Endothelial cell of umbilical vein (primary cell): Measurements from ENCODE around the gene ALKBH8. TPM values are rescaled to one million over a fixed set of nuclear protein-coding genes. Genes with fewer than 3 reads are reported as not detected.

Experiments used
- BruUV-seq: library from RNA; stranded (reverse); fragments of 400-500 nt; replicated peaks from 2 replicates; lab custom pipeline; 2021; lab: Mats Ljungman, UMichigan
- CTCF ChIA-PET: fragments of 300-600, 350-600 bp; sonication (Branson Sonifier 250); formaldehyde crosslinking; loops from one replicate; lab custom pipeline; 2021; ENCODE audit warnings: antibody characterized with exemption, inconsistent platforms; lab: Charles Lee
- POLR2A ChIA-PET: fragments of 300-600, 350-600 bp; sonication (Branson Sonifier 250); formaldehyde crosslinking; loops from one replicate; lab custom pipeline; 2021; ENCODE audit warnings: antibody characterized with exemption, inconsistent platforms; lab: Charles Lee
- DNase-seq: peaks from one replicate; pipeline ENCODE4 v3.0.0-alpha.2; 2011; ENCODE audit warnings: low read depth, low spot score
- FAIRE-seq: peaks from 2 replicates; lab custom pipeline; 2011; peaks lifted over from hg19 to GRCh38; lab: Jason Lieb, UNC
- H2AFZ ChIP-seq: 2 replicates; pipeline ENCODE4 v1.6.0; 2012; ENCODE audit warnings: low read depth, low read length, control low read depth, inconsistent platforms
- H3K27ac ChIP-seq: 2 replicates; pipeline ENCODE4 v1.5.1; 2011; ENCODE audit warnings: low read depth, mild to moderate bottlenecking, control low read depth, low read length, moderate library complexity; ENCODE audit not compliant: insufficient read depth
- H3K27me3 ChIP-seq, 2 experiments: 2 replicates each; pipeline versions ENCODE4 v1.6.0 to v1.6.1; 2011; ENCODE audit warnings: low read length in 2 of 2, mixed read lengths in 1 of 2; ENCODE audit not compliant: control insufficient read depth in 2 of 2, insufficient read depth in 2 of 2
- H3K36me3 ChIP-seq, 2 experiments: 2 replicates in 1 of 2; 3 replicates in 1 of 2; pipeline ENCODE4 v1.5.1; 2011; ENCODE audit warnings: low read length in 2 of 2, mild to moderate bottlenecking in 1 of 2, moderate library complexity in 1 of 2; ENCODE audit not compliant: control insufficient read depth in 2 of 2, insufficient read depth in 2 of 2; ENCODE audit errors: extremely low read depth in 1 of 2
- H3K4me1 ChIP-seq: 3 replicates; pipeline ENCODE4 v1.5.1; 2011; ENCODE audit warnings: mild to moderate bottlenecking, low read length; ENCODE audit not compliant: control insufficient read depth, insufficient read depth; ENCODE audit errors: extremely low read depth
- H3K4me2 ChIP-seq: 2 replicates; pipeline ENCODE4 v1.6.1; 2011; ENCODE audit warnings: low read length, control low read depth, mixed read lengths; ENCODE audit not compliant: insufficient read depth
- H3K4me3 ChIP-seq, 3 experiments: fragments of 200-600 bp in 1 of 3; sonication (generic), shearing (Covaris generic) in 1 of 3; replicated peaks in 1 of 3; 2 replicates each; pipeline ENCODE4 v1.5.1; 2011 to 2016; ENCODE audit warnings: control low read depth in 3 of 3, low read length in 3 of 3, mild to moderate bottlenecking in 2 of 3, inconsistent platforms in 1 of 3, low read depth in 1 of 3, moderate library complexity in 1 of 3; ENCODE audit not compliant: insufficient read depth in 1 of 3
- H3K79me2 ChIP-seq: 2 replicates; pipeline ENCODE4 v1.6.0; 2012; ENCODE audit warnings: low read length, inconsistent platforms; ENCODE audit not compliant: control insufficient read depth, insufficient read depth
- H3K9ac ChIP-seq: replicated peaks from 2 replicates; pipeline ENCODE3; 2011; ENCODE audit warnings: low read length, control low read depth; ENCODE audit not compliant: insufficient read depth; ENCODE audit errors: extremely low read depth
- H3K9me1 ChIP-seq: replicated peaks from 3 replicates; pipeline ENCODE4 v1.6.0; 2011; ENCODE audit warnings: mild to moderate bottlenecking, low read length; ENCODE audit not compliant: control insufficient read depth, insufficient read depth; ENCODE audit errors: extremely low read depth
- H3K9me3 ChIP-seq: replicated peaks from 2 replicates; pipeline ENCODE4 v1.5.1; 2012; ENCODE audit warnings: low read length, inconsistent platforms; ENCODE audit not compliant: control insufficient read depth, insufficient read depth
- H4K20me1 ChIP-seq: replicated peaks from 2 replicates; pipeline ENCODE3; 2011; ENCODE audit warnings: mild to moderate bottlenecking, low read length; ENCODE audit not compliant: control insufficient read depth, insufficient read depth; ENCODE audit errors: extremely low read depth
- CTCF ChIP-seq, 2 donors: IDR thresholded peaks; 1 replicate in 1 of 2; 2 replicates in 1 of 2; pipeline ENCODE4 v1.5.1; 2011; ENCODE audit warnings: low read length in 2 of 2, mild to moderate bottlenecking in 2 of 2, moderate library complexity in 2 of 2, control low read depth in 1 of 2, inconsistent platforms in 1 of 2, low read depth in 1 of 2; ENCODE audit not compliant: insufficient read depth in 1 of 2; ENCODE audit errors: extremely low read depth in 1 of 2
- EZH2 ChIP-seq: IDR thresholded peaks from 2 replicates; pipeline ENCODE4 v1.6.1; 2012; ENCODE audit warnings: borderline replicate concordance, low read depth, mild to moderate bottlenecking, moderate library complexity, low read length, inconsistent platforms; ENCODE audit not compliant: severe bottlenecking
- FOS ChIP-seq: IDR thresholded peaks from 2 replicates; pipeline ENCODE4 v1.6.1; 2011; ENCODE audit warnings: mild to moderate bottlenecking, low read length, moderate library complexity, borderline replicate concordance; ENCODE audit not compliant: insufficient read depth
- GATA2 ChIP-seq: IDR thresholded peaks from 2 replicates; pipeline ENCODE4 v1.7.0; 2011; ENCODE audit warnings: low read depth, mild to moderate bottlenecking, moderate library complexity, mixed read lengths, low read length; ENCODE audit not compliant: insufficient read length, insufficient read depth
- JUN ChIP-seq: IDR thresholded peaks from 2 replicates; pipeline ENCODE4 v1.6.1; 2011; ENCODE audit warnings: borderline replicate concordance, low read depth; ENCODE audit not compliant: insufficient read length, insufficient read depth
- MAX ChIP-seq: IDR thresholded peaks from 2 replicates; pipeline ENCODE4 v1.6.1; 2011; ENCODE audit not compliant: insufficient read depth, insufficient read length
- MYC ChIP-seq: IDR thresholded peaks from one replicate; pipeline ENCODE4 v1.6.1; 2011; ENCODE audit warnings: mild to moderate bottlenecking, low read depth, low read length
- POLR2A ChIP-seq: IDR thresholded peaks from 2 replicates; pipeline ENCODE4 v1.6.1; 2012; ENCODE audit warnings: low read depth, mild to moderate bottlenecking, control low read depth, low read length
- POLR2AphosphoS5 ChIP-seq: IDR thresholded peaks from 2 replicates; pipeline ENCODE4 v1.6.1; 2012; ENCODE audit warnings: low read depth, mild to moderate bottlenecking, control low read depth, low read length, moderate library complexity; ENCODE audit not compliant: insufficient read depth
- dilution Hi-C: fragments of 300-500 bp; cut with MboI; formaldehyde crosslinking; loops from one replicate; pipeline ENCODE4 v1.15.0; 2019; ENCODE audit warnings: low sequenced_read_pairs; ENCODE audit not compliant: extremely low pct_ligation_motif_present
- intact Hi-C: fragments of 100-400 bp; cut with micrococcal nuclease; formaldehyde crosslinking; loops from one replicate; pipeline ENCODE4 v1.10.0; 2022
- polyA plus RNA-seq, 4 experiments: library from polyadenylated mRNA; depleted of rRNA in 3 of 4; stranded (reverse) in 3 of 4; unstranded in 1 of 4; fragments of >200 nt; gene quantifications; 2 replicates each; pipeline versions ENCODE4 v1.2.1 to v1.2.3, GENCODE V29; 2011 to 2012; ENCODE audit warnings: missing spikeins in 1 of 4
- total RNA-seq: library from RNA; stranded (reverse); gene quantifications from 2 replicates; pipeline ENCODE4 v1.2.3, GENCODE V29; 2021

The ALKBH8 gene
- total and polyA plus RNA-seq, 2 donors (not counting 3 experiments of a cell fraction or from before 2014, with no cell fraction given), result 2.6 to 10.2 TPM

- CTCF ChIA-PET, result no interaction called here
- Histone ChIP-seq H3K27me3 (no peaks in the 10 kb centered on the region), H4K20me1 (no peaks in the 10 kb centered on the region), H3K36me3 (no peaks in the 10 kb centered on the region), H3K27ac (no peak overlapping the region), H3K4me3 (no peak overlapping the region), H3K9me3 (no peaks in the 10 kb centered on the region), H3K79me2 (no peaks in the 10 kb centered on the region), H3K9me1 (no peaks in the 10 kb centered on the region), H3K4me2 (no peak overlapping the region), H3K4me1 (no peaks in the 10 kb centered on the region), H3K9ac (no peak overlapping the region), H2AFZ (no peak overlapping the region)
- TF ChIP-seq JUN, result no peak
- no peak for TF ChIP-seq EZH2
- TF ChIP-seq FOS, result no peak
- no peak for TF ChIP-seq POLR2AphosphoS5
- no peak for TF ChIP-seq POLR2A
- no peak for TF ChIP-seq GATA2
- TF ChIP-seq MAX, result no peak
- no peak for TF ChIP-seq MYC
- TF ChIP-seq CTCF (IDR thresholded peaks at IDR 0.05; ENCODE audit: extremely low read depth in 1 of 2, insufficient read depth in 1 of 2, low read depth in 1 of 2, low read length in 2 of 2), result no peak
- POLR2A ChIA-PET, result no interaction called here
- intact Hi-C loops, result no loop called here
- no peak for DNase-seq
- dilution Hi-C loops, result no loop called here
- FAIRE-seq, result no peak
- BruUV-seq, result no TSS peak
Measured at GRCh38 chr11:107508858-107509244, 56.7 kb downstream of the ALKBH8 start.
